H9 (cell line): ENCODE measurements around the gene CHST8. TPM values are rescaled to one million over a fixed set of nuclear protein-coding genes. Genes with fewer than 3 reads are reported as not detected.

Experiments
- DNase-seq: peaks from one replicate; pipeline ENCODE4 v3.0.0-alpha.2; 2017
- H2AFZ ChIP-seq: one replicate; pipeline ENCODE4 v1.6.1; 2013; ENCODE audit warnings: mild to moderate bottlenecking, low read length, control low read depth, moderate library complexity
- H2AK5ac ChIP-seq: 2 replicates; pipeline ENCODE4 v1.6.1; 2013; ENCODE audit warnings: low read length, control low read depth, mixed read lengths; ENCODE audit not compliant: insufficient read length
- H2BK120ac ChIP-seq: one replicate; pipeline ENCODE4 v1.6.1; 2013; ENCODE audit warnings: low read depth, mild to moderate bottlenecking, low read length, control low read depth, inconsistent platforms; ENCODE audit not compliant: poor library complexity, severe bottlenecking
- H2BK12ac ChIP-seq: 2 replicates; pipeline ENCODE4 v1.6.1; 2013; ENCODE audit warnings: low read length, control low read depth, mixed read lengths, low read depth; ENCODE audit not compliant: insufficient read length
- H2BK15ac ChIP-seq: 2 replicates; pipeline ENCODE4 v1.6.1; 2013; ENCODE audit warnings: low read depth, low read length, control low read depth
- H2BK20ac ChIP-seq: one replicate; pipeline ENCODE4 v1.6.1; 2013; ENCODE audit warnings: low read depth, mild to moderate bottlenecking, low read length, control low read depth, inconsistent platforms; ENCODE audit not compliant: poor library complexity, severe bottlenecking
- H2BK5ac ChIP-seq: 2 replicates; pipeline ENCODE4 v1.6.1; 2013; ENCODE audit warnings: low read length, control low read depth, mixed read lengths; ENCODE audit not compliant: insufficient read length
- H3K14ac ChIP-seq: 2 replicates; pipeline ENCODE4 v1.6.1; 2013; ENCODE audit warnings: low read length, control low read depth; ENCODE audit not compliant: insufficient read depth
- H3K18ac ChIP-seq: 2 replicates; pipeline ENCODE4 v1.6.1; 2013; ENCODE audit warnings: low read depth, mild to moderate bottlenecking, mixed read lengths, low read length, control low read depth; ENCODE audit not compliant: insufficient read length
- H3K23ac ChIP-seq: 2 replicates; pipeline ENCODE4 v1.6.1; 2013; ENCODE audit warnings: low read length, control low read depth, mixed read lengths, low read depth; ENCODE audit not compliant: insufficient read length
- H3K23me2 ChIP-seq: 2 replicates; pipeline ENCODE4 v1.6.1; 2013; ENCODE audit warnings: low read depth, mild to moderate bottlenecking, mixed read lengths, low read length, control low read depth; ENCODE audit not compliant: insufficient read length, poor library complexity, severe bottlenecking
- H3K27ac ChIP-seq: 2 replicates; pipeline ENCODE4 v1.5.1; 2013; ENCODE audit warnings: low read length, control low read depth, mixed read lengths, low read depth; ENCODE audit not compliant: insufficient read length
- H3K27me3 ChIP-seq: 2 replicates; pipeline ENCODE4 v1.6.1; 2013; ENCODE audit warnings: low read length, control low read depth, inconsistent platforms; ENCODE audit not compliant: insufficient read depth
- H3K4ac ChIP-seq: 2 replicates; pipeline ENCODE4 v1.6.1; 2013; ENCODE audit warnings: low read depth, mild to moderate bottlenecking, control low read depth, inconsistent platforms, low read length, moderate library complexity
- H3K4me1 ChIP-seq: 2 replicates; pipeline ENCODE4 v1.6.1; 2013; ENCODE audit warnings: low read length, control low read depth, inconsistent platforms; ENCODE audit not compliant: insufficient read depth
- H3K4me2 ChIP-seq: 2 replicates; pipeline ENCODE4 v1.6.1; 2013; ENCODE audit warnings: low read length, control low read depth, mixed read lengths; ENCODE audit not compliant: insufficient read length, insufficient read depth
- H3K56ac ChIP-seq: 2 replicates; pipeline ENCODE4 v1.6.1; 2013; ENCODE audit warnings: low read depth, mild to moderate bottlenecking, mixed read lengths, low read length, control low read depth; ENCODE audit not compliant: insufficient read length
- H3K79me1 ChIP-seq: 2 replicates; pipeline ENCODE4 v1.6.1; 2013; ENCODE audit warnings: low read depth, mild to moderate bottlenecking, moderate library complexity, low read length, control low read depth, inconsistent platforms; ENCODE audit not compliant: insufficient read depth, poor library complexity, severe bottlenecking
- H3K79me2 ChIP-seq: 2 replicates; pipeline ENCODE4 v1.6.1; 2013; ENCODE audit warnings: low read length, control low read depth, inconsistent platforms; ENCODE audit not compliant: insufficient read depth
- H3K9ac ChIP-seq: 2 replicates; pipeline ENCODE4 v1.6.1; 2013; ENCODE audit warnings: low read length, control low read depth, mixed read lengths; ENCODE audit not compliant: insufficient read length; ENCODE audit errors: extremely low read depth
- H3K9me3 ChIP-seq: one replicate; pipeline ENCODE4 v1.6.1; 2013; ENCODE audit warnings: low read depth, low read length, inconsistent platforms; ENCODE audit not compliant: control insufficient read depth
- H3T11ph ChIP-seq: one replicate; pipeline ENCODE4 v1.6.1; 2013; ENCODE audit warnings: mild to moderate bottlenecking, low read length, control low read depth, inconsistent platforms
- H4K20me1 ChIP-seq: one replicate; pipeline ENCODE4 v1.6.1; 2013; ENCODE audit not compliant: control insufficient read depth, insufficient read length, insufficient read depth
- H4K5ac ChIP-seq: 2 replicates; pipeline ENCODE4 v1.6.1; 2013; ENCODE audit warnings: low read depth, mild to moderate bottlenecking, mixed read lengths, low read length, control low read depth; ENCODE audit not compliant: insufficient read length
- H4K8ac ChIP-seq: replicated peaks from 2 replicates; pipeline ENCODE4 v1.6.1; 2013; ENCODE audit warnings: low read length, control low read depth, mixed read lengths, low read depth; ENCODE audit not compliant: insufficient read length
- H4K91ac ChIP-seq: 2 replicates; pipeline ENCODE4 v1.6.1; 2013; ENCODE audit warnings: low read depth, mild to moderate bottlenecking, moderate library complexity, mixed read lengths, low read length, control low read depth; ENCODE audit not compliant: insufficient read length
- H3K27ac Mint-ChIP-seq, 3 experiments: 2 replicates in 2 of 3; 3 replicates in 1 of 3; pipeline ENCODE4 v1.8.0; 2020 to 2021; ENCODE audit warnings: mixed read lengths in 3 of 3, mild to moderate bottlenecking in 1 of 3, moderate library complexity in 1 of 3
- H3K27me3 Mint-ChIP-seq: 2 replicates; pipeline ENCODE4 v1.8.0; 2021; ENCODE audit warnings: low read depth, mild to moderate bottlenecking, moderate library complexity, mixed read lengths
- H3K36me3 Mint-ChIP-seq, 3 experiments: 2 replicates in 2 of 3; 3 replicates in 1 of 3; pipeline ENCODE4 v1.8.0; 2020 to 2021; ENCODE audit warnings: low read depth in 3 of 3, mixed read lengths in 3 of 3; ENCODE audit not compliant: insufficient read depth in 1 of 3
- H3K4me1 Mint-ChIP-seq, 2 experiments: 2 replicates each; pipeline ENCODE4 v1.8.0; 2020; ENCODE audit warnings: mixed read lengths in 2 of 2
- H3K4me3 Mint-ChIP-seq, 2 experiments: 2 replicates in 1 of 2; 3 replicates in 1 of 2; pipeline ENCODE4 v1.8.0; 2020 to 2021; ENCODE audit warnings: mild to moderate bottlenecking in 2 of 2, mixed read lengths in 2 of 2, moderate library complexity in 1 of 2
- H3K9me3 Mint-ChIP-seq, 2 experiments: 2 replicates in 1 of 2; 3 replicates in 1 of 2; pipeline ENCODE4 v1.8.0; 2020; ENCODE audit warnings: mild to moderate bottlenecking in 2 of 2, mixed read lengths in 2 of 2, moderate library complexity in 1 of 2
- WGBS: extraction: QIAGEN DNeasy Blood & Tissue Kit; methylation state at CpG from one replicate; pipeline ENCODE4 v1.1.7; 2013; ENCODE audit warnings: missing lambda C conversion rate, low lambda C conversion rate, mixed read lengths; ENCODE audit not compliant: insufficient read length; ENCODE audit errors: extremely low coverage; 5-methylcytosine and 5-hydroxymethylcytosine counted together
- total RNA-seq: library from RNA; stranded (reverse); gene quantifications from 2 replicates; pipeline ENCODE4 v1.2.1, GENCODE V29; 2021
- TF ChIP-seq, protein P1 (sequence below): fragments of 200-600 bp; sonication (generic); conservative IDR thresholded peaks from 3 replicates; pipeline ENCODE4 v1.8.0; 2021; ENCODE audit warnings: antibody characterized with exemption, mild to moderate bottlenecking

Gene CHST8
- total RNA-seq, 1 experiment from 2014 or later = 5.1 TPM

DNA sequence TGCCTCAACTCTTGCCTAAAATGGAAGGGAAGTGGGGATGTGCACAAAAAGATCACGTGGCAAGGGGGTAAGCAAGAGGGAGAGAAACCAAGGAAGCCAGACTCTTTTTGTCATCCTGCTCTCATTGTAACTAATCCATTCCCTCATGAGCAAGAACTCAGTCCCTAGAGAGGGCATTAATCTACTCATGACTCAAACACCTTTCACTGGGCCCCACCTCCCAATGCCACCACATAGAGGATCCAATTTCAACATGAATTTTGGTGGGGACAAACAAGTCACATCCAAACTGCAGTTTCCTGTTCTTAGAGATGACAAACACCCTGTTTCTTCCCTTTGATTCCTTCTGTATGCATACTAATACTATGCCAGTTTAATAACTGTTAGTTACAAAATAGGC lies 11.2 kb upstream of the CHST8 start:
- Histone ChIP-seq H3K79me1 (no peaks in the 10 kb centered on the region), H3K56ac (no peak overlapping the region), H4K20me1 (no peaks in the 10 kb centered on the region), H2AFZ (no peak overlapping the region), H4K91ac (no peak overlapping the region), H3K4ac (no peak overlapping the region), H3K4me2 (no peak overlapping the region), H3K9me3 (no peaks in the 10 kb centered on the region), H3K27ac (no peak overlapping the region), H2BK120ac (no peak overlapping the region), H4K8ac (no peak overlapping the region), H2BK5ac (no peak overlapping the region), H2AK5ac (no peak overlapping the region), H4K5ac (no peak overlapping the region), H3K9ac (no peak overlapping the region), H3K4me1 (no peaks in the 10 kb centered on the region), H2BK15ac (no peak overlapping the region), H3K14ac (no peak overlapping the region), H2BK20ac (no peak overlapping the region), H3K79me2 (no peaks in the 10 kb centered on the region), H2BK12ac (no peak overlapping the region), H3K18ac (no peak overlapping the region), H3K27me3 (no peaks in the 10 kb centered on the region; the same call in 1 of the 2 replicates), H3K23me2 (no peaks in the 10 kb centered on the region), H3K23ac (no peak overlapping the region), H3T11ph (no peak overlapping the region)
- peaks cover 0 to 7% of the 10 kb centered on the region in 2 experiments; a peak in 2 of 4 replicates for H3K4me1 Mint-ChIP-seq
- H3K27me3 Mint-ChIP-seq = peaks cover 33% of the 10 kb centered on the region
- H3K27ac Mint-ChIP-seq = no peak overlapping the region
- TF ChIP-seq, protein P1, sequence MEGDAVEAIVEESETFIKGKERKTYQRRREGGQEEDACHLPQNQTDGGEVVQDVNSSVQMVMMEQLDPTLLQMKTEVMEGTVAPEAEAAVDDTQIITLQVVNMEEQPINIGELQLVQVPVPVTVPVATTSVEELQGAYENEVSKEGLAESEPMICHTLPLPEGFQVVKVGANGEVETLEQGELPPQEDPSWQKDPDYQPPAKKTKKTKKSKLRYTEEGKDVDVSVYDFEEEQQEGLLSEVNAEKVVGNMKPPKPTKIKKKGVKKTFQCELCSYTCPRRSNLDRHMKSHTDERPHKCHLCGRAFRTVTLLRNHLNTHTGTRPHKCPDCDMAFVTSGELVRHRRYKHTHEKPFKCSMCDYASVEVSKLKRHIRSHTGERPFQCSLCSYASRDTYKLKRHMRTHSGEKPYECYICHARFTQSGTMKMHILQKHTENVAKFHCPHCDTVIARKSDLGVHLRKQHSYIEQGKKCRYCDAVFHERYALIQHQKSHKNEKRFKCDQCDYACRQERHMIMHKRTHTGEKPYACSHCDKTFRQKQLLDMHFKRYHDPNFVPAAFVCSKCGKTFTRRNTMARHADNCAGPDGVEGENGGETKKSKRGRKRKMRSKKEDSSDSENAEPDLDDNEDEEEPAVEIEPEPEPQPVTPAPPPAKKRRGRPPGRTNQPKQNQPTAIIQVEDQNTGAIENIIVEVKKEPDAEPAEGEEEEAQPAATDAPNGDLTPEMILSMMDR = no peak
- H3K9me3 Mint-ChIP-seq = peaks cover 16 to 22% of the 10 kb centered on the region in 2 experiments
- peaks cover 0 to 7% (median 3%) of the 10 kb centered on the region in 3 experiments; a peak in 4 of 7 replicates for H3K36me3 Mint-ChIP-seq
- no CpG with 5 or more reads among the region's 1 CpG for WGBS
- DNase-seq = no peak
- no peak overlapping the region for H3K4me3 Mint-ChIP-seq
